Ovary (tissue), 3 donors: ENCODE results near the gene CYSTM1.

Source experiments
- POLR2A ChIP-seq: fragments of 450-650 bp; IDR thresholded peaks from one replicate; pipeline ENCODE4 v1.6.1; 2017; ENCODE audit warnings: antibody characterized with exemption, mild to moderate bottlenecking, moderate library complexity
- TF ChIP-seq, protein P1 (sequence below), 3 donors: fragments of 450-650 bp in 2 of 3; fragments of 200-600 bp in 1 of 3; IDR thresholded peaks; one replicate each; pipeline versions ENCODE4 v1.5.1 to v1.8.0; 2016 to 2022; ENCODE audit warnings: antibody characterized with exemption in 3 of 3, mild to moderate bottlenecking in 1 of 3
- donor health status: DM: no; HTN: no; CAD: no.

DNA sequence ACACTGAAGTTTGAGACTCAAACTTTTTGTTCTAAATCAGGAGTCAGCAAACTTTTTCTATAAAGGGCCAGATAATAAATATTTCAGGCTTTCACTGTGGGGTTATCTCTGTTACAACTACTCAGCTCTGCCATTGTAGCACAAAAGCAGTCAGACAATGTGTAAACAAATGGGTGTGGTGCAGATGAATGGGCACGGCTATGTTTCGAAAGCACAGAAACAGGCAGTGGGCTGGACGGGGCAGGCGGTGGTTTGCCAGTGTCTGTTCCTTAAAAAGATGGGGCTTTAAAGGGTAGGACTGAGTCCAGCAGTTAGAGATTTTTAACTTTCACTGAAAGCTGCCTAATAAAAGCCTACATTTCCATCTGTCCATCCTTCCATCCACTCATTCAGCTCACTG, 79.0 kb downstream of the CYSTM1 start:
- TF ChIP-seq, protein P1, sequence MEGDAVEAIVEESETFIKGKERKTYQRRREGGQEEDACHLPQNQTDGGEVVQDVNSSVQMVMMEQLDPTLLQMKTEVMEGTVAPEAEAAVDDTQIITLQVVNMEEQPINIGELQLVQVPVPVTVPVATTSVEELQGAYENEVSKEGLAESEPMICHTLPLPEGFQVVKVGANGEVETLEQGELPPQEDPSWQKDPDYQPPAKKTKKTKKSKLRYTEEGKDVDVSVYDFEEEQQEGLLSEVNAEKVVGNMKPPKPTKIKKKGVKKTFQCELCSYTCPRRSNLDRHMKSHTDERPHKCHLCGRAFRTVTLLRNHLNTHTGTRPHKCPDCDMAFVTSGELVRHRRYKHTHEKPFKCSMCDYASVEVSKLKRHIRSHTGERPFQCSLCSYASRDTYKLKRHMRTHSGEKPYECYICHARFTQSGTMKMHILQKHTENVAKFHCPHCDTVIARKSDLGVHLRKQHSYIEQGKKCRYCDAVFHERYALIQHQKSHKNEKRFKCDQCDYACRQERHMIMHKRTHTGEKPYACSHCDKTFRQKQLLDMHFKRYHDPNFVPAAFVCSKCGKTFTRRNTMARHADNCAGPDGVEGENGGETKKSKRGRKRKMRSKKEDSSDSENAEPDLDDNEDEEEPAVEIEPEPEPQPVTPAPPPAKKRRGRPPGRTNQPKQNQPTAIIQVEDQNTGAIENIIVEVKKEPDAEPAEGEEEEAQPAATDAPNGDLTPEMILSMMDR (IDR thresholded peaks at IDR 0.05): no peak
- TF ChIP-seq POLR2A: no peak
